ENCODE data around the gene CCDC146. TPM values are rescaled to one million over a fixed set of nuclear protein-coding genes. Genes with fewer than 3 reads are reported as not detected.

Gene CCDC146
- total and polyA plus RNA-seq, 2 of the 8 experiments (the other 6 are each of a cell fraction or from before 2014, with no cell fraction given), result 0.88 to 2.4 TPM

DNA sequence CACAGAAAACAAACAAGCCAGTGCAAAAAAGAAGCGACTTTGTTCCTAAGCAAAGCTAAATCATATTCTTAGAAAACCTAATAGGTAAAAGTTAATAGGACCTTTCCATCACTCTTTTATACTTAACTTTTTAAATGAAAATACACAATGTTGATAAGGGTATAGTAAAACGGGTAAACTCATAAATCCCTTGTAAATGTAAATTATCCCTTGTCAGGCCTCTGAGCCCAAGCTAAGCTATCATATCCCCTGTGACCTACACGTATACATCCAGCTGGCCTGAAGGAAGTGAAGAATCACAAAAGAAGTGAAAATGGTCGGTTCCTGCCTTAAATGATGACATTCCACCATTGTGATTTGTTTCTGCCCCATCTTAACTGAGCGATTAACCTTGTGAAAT lies 217.3 kb downstream of the CCDC146 start (continued):
- TF ChIP-seq, protein P1, sequence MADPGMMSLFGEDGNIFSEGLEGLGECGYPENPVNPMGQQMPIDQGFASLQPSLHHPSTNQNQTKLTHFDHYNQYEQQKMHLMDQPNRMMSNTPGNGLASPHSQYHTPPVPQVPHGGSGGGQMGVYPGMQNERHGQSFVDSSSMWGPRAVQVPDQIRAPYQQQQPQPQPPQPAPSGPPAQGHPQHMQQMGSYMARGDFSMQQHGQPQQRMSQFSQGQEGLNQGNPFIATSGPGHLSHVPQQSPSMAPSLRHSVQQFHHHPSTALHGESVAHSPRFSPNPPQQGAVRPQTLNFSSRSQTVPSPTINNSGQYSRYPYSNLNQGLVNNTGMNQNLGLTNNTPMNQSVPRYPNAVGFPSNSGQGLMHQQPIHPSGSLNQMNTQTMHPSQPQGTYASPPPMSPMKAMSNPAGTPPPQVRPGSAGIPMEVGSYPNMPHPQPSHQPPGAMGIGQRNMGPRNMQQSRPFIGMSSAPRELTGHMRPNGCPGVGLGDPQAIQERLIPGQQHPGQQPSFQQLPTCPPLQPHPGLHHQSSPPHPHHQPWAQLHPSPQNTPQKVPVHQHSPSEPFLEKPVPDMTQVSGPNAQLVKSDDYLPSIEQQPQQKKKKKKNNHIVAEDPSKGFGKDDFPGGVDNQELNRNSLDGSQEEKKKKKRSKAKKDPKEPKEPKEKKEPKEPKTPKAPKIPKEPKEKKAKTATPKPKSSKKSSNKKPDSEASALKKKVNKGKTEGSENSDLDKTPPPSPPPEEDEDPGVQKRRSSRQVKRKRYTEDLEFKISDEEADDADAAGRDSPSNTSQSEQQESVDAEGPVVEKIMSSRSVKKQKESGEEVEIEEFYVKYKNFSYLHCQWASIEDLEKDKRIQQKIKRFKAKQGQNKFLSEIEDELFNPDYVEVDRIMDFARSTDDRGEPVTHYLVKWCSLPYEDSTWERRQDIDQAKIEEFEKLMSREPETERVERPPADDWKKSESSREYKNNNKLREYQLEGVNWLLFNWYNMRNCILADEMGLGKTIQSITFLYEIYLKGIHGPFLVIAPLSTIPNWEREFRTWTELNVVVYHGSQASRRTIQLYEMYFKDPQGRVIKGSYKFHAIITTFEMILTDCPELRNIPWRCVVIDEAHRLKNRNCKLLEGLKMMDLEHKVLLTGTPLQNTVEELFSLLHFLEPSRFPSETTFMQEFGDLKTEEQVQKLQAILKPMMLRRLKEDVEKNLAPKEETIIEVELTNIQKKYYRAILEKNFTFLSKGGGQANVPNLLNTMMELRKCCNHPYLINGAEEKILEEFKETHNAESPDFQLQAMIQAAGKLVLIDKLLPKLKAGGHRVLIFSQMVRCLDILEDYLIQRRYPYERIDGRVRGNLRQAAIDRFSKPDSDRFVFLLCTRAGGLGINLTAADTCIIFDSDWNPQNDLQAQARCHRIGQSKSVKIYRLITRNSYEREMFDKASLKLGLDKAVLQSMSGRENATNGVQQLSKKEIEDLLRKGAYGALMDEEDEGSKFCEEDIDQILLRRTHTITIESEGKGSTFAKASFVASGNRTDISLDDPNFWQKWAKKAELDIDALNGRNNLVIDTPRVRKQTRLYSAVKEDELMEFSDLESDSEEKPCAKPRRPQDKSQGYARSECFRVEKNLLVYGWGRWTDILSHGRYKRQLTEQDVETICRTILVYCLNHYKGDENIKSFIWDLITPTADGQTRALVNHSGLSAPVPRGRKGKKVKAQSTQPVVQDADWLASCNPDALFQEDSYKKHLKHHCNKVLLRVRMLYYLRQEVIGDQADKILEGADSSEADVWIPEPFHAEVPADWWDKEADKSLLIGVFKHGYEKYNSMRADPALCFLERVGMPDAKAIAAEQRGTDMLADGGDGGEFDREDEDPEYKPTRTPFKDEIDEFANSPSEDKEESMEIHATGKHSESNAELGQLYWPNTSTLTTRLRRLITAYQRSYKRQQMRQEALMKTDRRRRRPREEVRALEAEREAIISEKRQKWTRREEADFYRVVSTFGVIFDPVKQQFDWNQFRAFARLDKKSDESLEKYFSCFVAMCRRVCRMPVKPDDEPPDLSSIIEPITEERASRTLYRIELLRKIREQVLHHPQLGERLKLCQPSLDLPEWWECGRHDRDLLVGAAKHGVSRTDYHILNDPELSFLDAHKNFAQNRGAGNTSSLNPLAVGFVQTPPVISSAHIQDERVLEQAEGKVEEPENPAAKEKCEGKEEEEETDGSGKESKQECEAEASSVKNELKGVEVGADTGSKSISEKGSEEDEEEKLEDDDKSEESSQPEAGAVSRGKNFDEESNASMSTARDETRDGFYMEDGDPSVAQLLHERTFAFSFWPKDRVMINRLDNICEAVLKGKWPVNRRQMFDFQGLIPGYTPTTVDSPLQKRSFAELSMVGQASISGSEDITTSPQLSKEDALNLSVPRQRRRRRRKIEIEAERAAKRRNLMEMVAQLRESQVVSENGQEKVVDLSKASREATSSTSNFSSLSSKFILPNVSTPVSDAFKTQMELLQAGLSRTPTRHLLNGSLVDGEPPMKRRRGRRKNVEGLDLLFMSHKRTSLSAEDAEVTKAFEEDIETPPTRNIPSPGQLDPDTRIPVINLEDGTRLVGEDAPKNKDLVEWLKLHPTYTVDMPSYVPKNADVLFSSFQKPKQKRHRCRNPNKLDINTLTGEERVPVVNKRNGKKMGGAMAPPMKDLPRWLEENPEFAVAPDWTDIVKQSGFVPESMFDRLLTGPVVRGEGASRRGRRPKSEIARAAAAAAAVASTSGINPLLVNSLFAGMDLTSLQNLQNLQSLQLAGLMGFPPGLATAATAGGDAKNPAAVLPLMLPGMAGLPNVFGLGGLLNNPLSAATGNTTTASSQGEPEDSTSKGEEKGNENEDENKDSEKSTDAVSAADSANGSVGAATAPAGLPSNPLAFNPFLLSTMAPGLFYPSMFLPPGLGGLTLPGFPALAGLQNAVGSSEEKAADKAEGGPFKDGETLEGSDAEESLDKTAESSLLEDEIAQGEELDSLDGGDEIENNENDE (IDR thresholded peaks at IDR 0.05; ENCODE audit: insufficient replicate concordance, low read length), result no peak
- TF ChIP-seq SUZ12 (IDR thresholded peaks at IDR 0.05; ENCODE audit: low read length) (no peak), YY1 (IDR thresholded peaks at IDR 0.05; ENCODE audit: low read depth, low read length) (no peak)
- TF ChIP-seq, protein P2, sequence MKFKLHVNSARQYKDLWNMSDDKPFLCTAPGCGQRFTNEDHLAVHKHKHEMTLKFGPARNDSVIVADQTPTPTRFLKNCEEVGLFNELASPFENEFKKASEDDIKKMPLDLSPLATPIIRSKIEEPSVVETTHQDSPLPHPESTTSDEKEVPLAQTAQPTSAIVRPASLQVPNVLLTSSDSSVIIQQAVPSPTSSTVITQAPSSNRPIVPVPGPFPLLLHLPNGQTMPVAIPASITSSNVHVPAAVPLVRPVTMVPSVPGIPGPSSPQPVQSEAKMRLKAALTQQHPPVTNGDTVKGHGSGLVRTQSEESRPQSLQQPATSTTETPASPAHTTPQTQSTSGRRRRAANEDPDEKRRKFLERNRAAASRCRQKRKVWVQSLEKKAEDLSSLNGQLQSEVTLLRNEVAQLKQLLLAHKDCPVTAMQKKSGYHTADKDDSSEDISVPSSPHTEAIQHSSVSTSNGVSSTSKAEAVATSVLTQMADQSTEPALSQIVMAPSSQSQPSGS (IDR thresholded peaks at IDR 0.05; ENCODE audit: low read length), result no peak

Measured in H1 (cell line).